HepG2 (cell line): ENCODE results near the gene ADAP2. TPM values are rescaled to one million over a fixed set of nuclear protein-coding genes. Genes with fewer than 3 reads are reported as not detected.

Experiments
- ATAC-seq: fragments of 200-7000 bp; cut with Tn5 transposase; 3 replicates; pipeline ENCODE4 v1.9.1; 2020; ENCODE audit warnings: mild to moderate bottlenecking, moderate library complexity
- BruUV-seq: library from RNA; stranded (reverse); fragments of 400-500 nt; replicated peaks from 2 replicates; lab custom pipeline; 2021; lab: Mats Ljungman, UMichigan
- CTCF ChIA-PET: fragments of 300-600 bp; formaldehyde crosslinking; extraction: SDS; loops from one replicate; lab custom pipeline; 2021; ENCODE audit warnings: low total read pairs, inconsistent platforms, low intra/inter-chr PET ratio; lab: Yijun Ruan, JAX
- POLR2A ChIA-PET: fragments of 350-600 bp; sonication (Branson Sonifier 250); formaldehyde crosslinking; loops from one replicate; lab custom pipeline; 2020; ENCODE audit warnings: antibody characterized with exemption, inconsistent platforms; lab: Yijun Ruan, JAX
- DNase-seq: peaks from one replicate; pipeline ENCODE4 v3.0.0-alpha.2; 2015; ENCODE audit warnings: low spot score
- FAIRE-seq: peaks from 3 replicates; lab custom pipeline; 2011; peaks lifted over from hg19 to GRCh38; lab: Jason Lieb, UNC
- H2AFZ ChIP-seq: one replicate; pipeline ENCODE4 v1.6.1; 2011; ENCODE audit warnings: low read length, inconsistent platforms
- H3K27ac ChIP-seq: fragments of 300-600 bp; 3 replicates; pipeline ENCODE4 v1.8.0; 2011; ENCODE audit warnings: mixed run types, mild to moderate bottlenecking, mixed read lengths, low read length, inconsistent platforms; ENCODE audit not compliant: insufficient read depth; ENCODE audit errors: extremely low read length
- H3K27me3 ChIP-seq, 2 experiments: fragments of 200-600 bp in 1 of 2; 2 replicates in 1 of 2; 3 replicates in 1 of 2; pipeline versions ENCODE4 v1.6.0 to v1.8.0; 2011; ENCODE audit warnings: low read length in 2 of 2, mild to moderate bottlenecking in 2 of 2, moderate library complexity in 2 of 2, inconsistent platforms in 1 of 2; ENCODE audit not compliant: insufficient read depth in 2 of 2, control insufficient read depth in 1 of 2
- H3K36me3 ChIP-seq, 2 experiments: fragments of 200-600 bp in 1 of 2; replicated peaks in 1 of 2; 2 replicates in 1 of 2; 3 replicates in 1 of 2; pipeline versions ENCODE4 v1.5.1 to v1.8.0; 2011; ENCODE audit warnings: low read length in 2 of 2, inconsistent platforms in 1 of 2; ENCODE audit not compliant: insufficient read depth in 2 of 2, control insufficient read depth in 1 of 2
- H3K4me1 ChIP-seq: 2 replicates; pipeline ENCODE4 v1.5.1; 2012; ENCODE audit warnings: low read length, inconsistent platforms; ENCODE audit not compliant: insufficient read depth
- H3K4me2 ChIP-seq: 2 replicates; pipeline ENCODE4 v1.6.0; 2011; ENCODE audit warnings: low read depth, low read length, inconsistent platforms
- H3K4me3 ChIP-seq, 3 experiments: fragments of 200-600 bp in 1 of 3; sonication (generic), shearing (Covaris generic) in 1 of 3; replicated peaks in 1 of 3; 2 replicates each; pipeline ENCODE4 v1.5.1; 2011 to 2016; ENCODE audit warnings: low read length in 3 of 3, inconsistent platforms in 2 of 3, low read depth in 2 of 3, mild to moderate bottlenecking in 2 of 3, control low read depth in 1 of 3, mixed read lengths in 1 of 3; ENCODE audit not compliant: insufficient read depth in 1 of 3
- H3K79me2 ChIP-seq: one replicate; pipeline ENCODE4 v1.6.1; 2011; ENCODE audit warnings: low read length, inconsistent platforms; ENCODE audit not compliant: insufficient read depth
- H3K9ac ChIP-seq: 2 replicates; pipeline ENCODE4 v1.6.0; 2011; ENCODE audit warnings: mild to moderate bottlenecking, low read depth, low read length, inconsistent platforms; ENCODE audit not compliant: insufficient read depth
- H3K9me3 ChIP-seq: 2 replicates; pipeline ENCODE4 v1.5.1; 2012; ENCODE audit warnings: mild to moderate bottlenecking, low read length
- H4K20me1 ChIP-seq: 2 replicates; pipeline ENCODE4 v1.6.0; 2011; ENCODE audit warnings: inconsistent platforms, mild to moderate bottlenecking, low read length, moderate library complexity; ENCODE audit not compliant: insufficient read depth
- AHDC1 ChIP-seq: sonication (generic); formaldehyde crosslinking; IDR thresholded peaks from 2 replicates; pipeline ENCODE4 v1.5.1; 2020; ENCODE audit warnings: mild to moderate bottlenecking, missing genetic modification reagents, borderline replicate concordance
- FOXK1 ChIP-seq: sonication (generic); formaldehyde crosslinking; IDR thresholded peaks from 2 replicates; pipeline ENCODE4 v1.4.0; 2020; ENCODE audit warnings: low read depth, missing genetic modification reagents, borderline replicate concordance
- KDM5A ChIP-seq: fragments of 200-600 bp; sonication (generic); IDR thresholded peaks from 2 replicates; pipeline ENCODE4 v1.7.0; 2018; ENCODE audit warnings: antibody characterized with exemption, mild to moderate bottlenecking, low read length, borderline replicate concordance
- NFE2L2 ChIP-seq: fragments of 150-350 bp; IDR thresholded peaks from 2 replicates; pipeline ENCODE4 v1.6.1; 2014; ENCODE audit warnings: low read length
- NRL ChIP-seq: sonication (generic); formaldehyde crosslinking; IDR thresholded peaks from 2 replicates; pipeline ENCODE4 v1.5.0; 2020; ENCODE audit warnings: missing genetic modification reagents, mild to moderate bottlenecking, moderate library complexity, borderline replicate concordance
- POLR2G ChIP-seq: fragments of 200-400 bp; formaldehyde crosslinking; IDR thresholded peaks from 2 replicates; pipeline ENCODE4 v1.6.1; 2018; ENCODE audit warnings: mild to moderate bottlenecking, low read depth, low read length, moderate library complexity
- ZBTB44 ChIP-seq: sonication (generic); formaldehyde crosslinking; IDR thresholded peaks from 2 replicates; pipeline ENCODE4 v1.4.0; 2020; ENCODE audit warnings: missing genetic modification reagents
- ZNF577 ChIP-seq: sonication (generic); formaldehyde crosslinking; IDR thresholded peaks from 2 replicates; pipeline ENCODE4 v1.4.0; 2020; ENCODE audit warnings: mild to moderate bottlenecking, low read depth, missing genetic modification reagents, borderline replicate concordance
- ZNF670 ChIP-seq: sonication (generic); formaldehyde crosslinking; IDR thresholded peaks from 2 replicates; pipeline ENCODE4 v1.8.0; 2022; ENCODE audit warnings: mild to moderate bottlenecking, missing genetic modification reagents, borderline replicate concordance
- ZNF883 ChIP-seq: sonication (generic); formaldehyde crosslinking; IDR thresholded peaks from 2 replicates; pipeline ENCODE4 v1.5.1; 2020; ENCODE audit warnings: mild to moderate bottlenecking, missing genetic modification reagents; ENCODE audit errors: not compliant biosample characterization
- ZSCAN9 ChIP-seq: IDR thresholded peaks from 2 replicates; pipeline ENCODE4 v1.6.1; 2016; ENCODE audit warnings: borderline replicate concordance
- WGBS: methylation state at CpG from one replicate; pipeline ENCODE4 v1.1.6; 2017; ENCODE audit warnings: low lambda C conversion rate; 5-methylcytosine and 5-hydroxymethylcytosine counted together
- in situ Hi-C: cut with HindIII; loops from 2 replicates; pipeline ENCODE4 v1.10.0; 2017; ENCODE audit warnings: low pct_unique_long_range_greater_than_20kb; ENCODE audit not compliant: extremely low pct_ligation_motif_present
- intact Hi-C: fragments of 100-400 bp; cut with micrococcal nuclease; formaldehyde crosslinking; loops from one replicate; pipeline ENCODE4 v1.10.0; 2022; ENCODE audit not compliant: unreplicated experiment
- polyA plus RNA-seq, 8 experiments: library from polyadenylated mRNA; depleted of rRNA in 3 of 8; stranded (reverse) in 7 of 8; unstranded in 1 of 8; fragments of >200 nt; fragmentation: Illumina TruSeq in 4 of 8; extraction: Trizol in 4 of 8; gene quantifications; 2 replicates each; pipeline versions ENCODE4 v1.2.1 to v1.2.3, GENCODE V29; 2011 to 2016; ENCODE audit warnings: low read depth in 4 of 8, missing spikeins in 1 of 8, mixed read lengths in 1 of 8; ENCODE audit not compliant: insufficient read depth in 1 of 8
- total RNA-seq, 5 experiments: library from RNA; depleted of rRNA; stranded (reverse); fragments of >200 nt; fragmentation: Illumina TruSeq; extraction: Trizol; gene quantifications; 2 replicates each; pipeline ENCODE4 v1.2.3, GENCODE V29; 2016; ENCODE audit warnings: low read depth in 1 of 5
- TF ChIP-seq, protein P1 (sequence below): sonication (generic); formaldehyde crosslinking; IDR thresholded peaks from 2 replicates; pipeline ENCODE4 v1.5.1; 2020; ENCODE audit warnings: missing genetic modification reagents, mild to moderate bottlenecking, borderline replicate concordance
- TF ChIP-seq, protein P2 (sequence below): sonication (generic); formaldehyde crosslinking; IDR thresholded peaks from 2 replicates; pipeline ENCODE4 v1.5.1; 2020; ENCODE audit warnings: mild to moderate bottlenecking, missing genetic modification reagents, moderate library complexity

Gene ADAP2
- total and polyA plus RNA-seq, 2 of the 13 experiments (the other 11 are each of a cell fraction or from before 2014, with no cell fraction given): 0.51 to 0.70 TPM

DNA sequence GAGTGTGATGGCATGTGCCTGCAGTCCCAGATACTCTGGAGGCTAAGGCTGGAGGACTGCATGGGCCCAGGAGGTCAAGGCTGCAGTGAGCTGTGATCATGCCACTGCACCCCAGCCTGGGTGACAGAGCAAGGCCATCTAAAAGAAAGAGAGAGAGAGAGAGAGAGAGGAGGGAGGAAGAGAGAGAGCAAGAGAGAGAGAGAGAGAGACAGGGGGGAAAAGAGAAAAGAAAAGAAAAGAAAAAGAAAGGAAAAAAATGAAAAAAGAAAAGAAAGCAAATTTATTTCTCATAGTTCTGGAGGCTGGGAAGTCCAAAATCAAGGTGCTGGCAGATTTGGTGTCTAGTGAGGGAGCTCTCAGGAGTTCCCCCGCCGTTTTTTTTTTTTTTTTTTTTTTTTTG is 82.4 kb downstream of the ADAP2 start:
- FAIRE-seq: no peak
- in situ Hi-C loops: no loop called here
- Histone ChIP-seq H3K9me3 (no peaks in the 10 kb centered on the region), H3K9ac (no peak overlapping the region), H3K27ac (no peak overlapping the region), H2AFZ (no peak overlapping the region), H3K4me1 (peaks cover 12% of the 10 kb centered on the region; the same call in 1 of the 2 replicates), H3K79me2 (no peaks in the 10 kb centered on the region), H3K36me3 (no peaks in the 10 kb centered on the region), H3K4me3 (no peak overlapping the region), H3K27me3 (peaks cover 0 to 15% of the 10 kb centered on the region in 2 experiments; a peak in 3 of 5 replicates), H3K4me2 (no peak overlapping the region), H4K20me1 (no peaks in the 10 kb centered on the region)
- ChIA-PET CTCF (no interaction called here), POLR2A (no interaction called here)
- no peak for ATAC-seq
- no TSS peak for BruUV-seq
- intact Hi-C loops: no loop called here
- DNase-seq: no peak
- 13% methylated on average over 2 of the region's 2 CpGs for WGBS
- TF ChIP-seq KDM5A (no peak), FOXK1 (CRISPR knock-in tag) (no peak), NFE2L2 (no peak), ZSCAN9 (CRISPR knock-in tag) (no peak), NRL (CRISPR knock-in tag) (no peak), AHDC1 (CRISPR knock-in tag) (no peak), ZNF883 (CRISPR knock-in tag) (no peak), POLR2G (no peak), ZBTB44 (CRISPR knock-in tag) (no peak), ZNF577 (no peak), ZNF670 (no peak)
- TF ChIP-seq, protein P1, sequence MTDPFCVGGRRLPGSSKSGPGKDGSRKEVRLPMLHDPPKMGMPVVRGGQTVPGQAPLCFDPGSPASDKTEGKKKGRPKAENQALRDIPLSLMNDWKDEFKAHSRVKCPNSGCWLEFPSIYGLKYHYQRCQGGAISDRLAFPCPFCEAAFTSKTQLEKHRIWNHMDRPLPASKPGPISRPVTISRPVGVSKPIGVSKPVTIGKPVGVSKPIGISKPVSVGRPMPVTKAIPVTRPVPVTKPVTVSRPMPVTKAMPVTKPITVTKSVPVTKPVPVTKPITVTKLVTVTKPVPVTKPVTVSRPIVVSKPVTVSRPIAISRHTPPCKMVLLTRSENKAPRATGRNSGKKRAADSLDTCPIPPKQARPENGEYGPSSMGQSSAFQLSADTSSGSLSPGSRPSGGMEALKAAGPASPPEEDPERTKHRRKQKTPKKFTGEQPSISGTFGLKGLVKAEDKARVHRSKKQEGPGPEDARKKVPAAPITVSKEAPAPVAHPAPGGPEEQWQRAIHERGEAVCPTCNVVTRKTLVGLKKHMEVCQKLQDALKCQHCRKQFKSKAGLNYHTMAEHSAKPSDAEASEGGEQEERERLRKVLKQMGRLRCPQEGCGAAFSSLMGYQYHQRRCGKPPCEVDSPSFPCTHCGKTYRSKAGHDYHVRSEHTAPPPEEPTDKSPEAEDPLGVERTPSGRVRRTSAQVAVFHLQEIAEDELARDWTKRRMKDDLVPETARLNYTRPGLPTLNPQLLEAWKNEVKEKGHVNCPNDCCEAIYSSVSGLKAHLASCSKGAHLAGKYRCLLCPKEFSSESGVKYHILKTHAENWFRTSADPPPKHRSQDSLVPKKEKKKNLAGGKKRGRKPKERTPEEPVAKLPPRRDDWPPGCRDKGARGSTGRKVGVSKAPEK (CRISPR knock-in tag): no peak
- TF ChIP-seq, protein P2, sequence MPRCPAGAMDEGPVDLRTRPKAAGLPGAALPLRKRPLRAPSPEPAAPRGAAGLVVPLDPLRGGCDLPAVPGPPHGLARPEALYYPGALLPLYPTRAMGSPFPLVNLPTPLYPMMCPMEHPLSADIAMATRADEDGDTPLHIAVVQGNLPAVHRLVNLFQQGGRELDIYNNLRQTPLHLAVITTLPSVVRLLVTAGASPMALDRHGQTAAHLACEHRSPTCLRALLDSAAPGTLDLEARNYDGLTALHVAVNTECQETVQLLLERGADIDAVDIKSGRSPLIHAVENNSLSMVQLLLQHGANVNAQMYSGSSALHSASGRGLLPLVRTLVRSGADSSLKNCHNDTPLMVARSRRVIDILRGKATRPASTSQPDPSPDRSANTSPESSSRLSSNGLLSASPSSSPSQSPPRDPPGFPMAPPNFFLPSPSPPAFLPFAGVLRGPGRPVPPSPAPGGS (CRISPR knock-in tag): no peak
